KBM-7 (cell line): ENCODE measurements around the gene STAC2.
A peak's percentile ranks its signal among the peaks of the same experiment; 100 is the strongest.

Experiments used
- DNase-seq: peaks from one replicate; pipeline ENCODE4 v3.0.0-alpha.2; 2015
- in situ Hi-C: fragments of 300-500 bp; cut with MboI; formaldehyde crosslinking; loops from 2 replicates; pipeline ENCODE4 v1.14.3; 2020; ENCODE audit warnings: low sequenced_read_pairs, low pct_unique_long_range_greater_than_20kb, mixed read lengths

The STAC2 gene

DNA sequence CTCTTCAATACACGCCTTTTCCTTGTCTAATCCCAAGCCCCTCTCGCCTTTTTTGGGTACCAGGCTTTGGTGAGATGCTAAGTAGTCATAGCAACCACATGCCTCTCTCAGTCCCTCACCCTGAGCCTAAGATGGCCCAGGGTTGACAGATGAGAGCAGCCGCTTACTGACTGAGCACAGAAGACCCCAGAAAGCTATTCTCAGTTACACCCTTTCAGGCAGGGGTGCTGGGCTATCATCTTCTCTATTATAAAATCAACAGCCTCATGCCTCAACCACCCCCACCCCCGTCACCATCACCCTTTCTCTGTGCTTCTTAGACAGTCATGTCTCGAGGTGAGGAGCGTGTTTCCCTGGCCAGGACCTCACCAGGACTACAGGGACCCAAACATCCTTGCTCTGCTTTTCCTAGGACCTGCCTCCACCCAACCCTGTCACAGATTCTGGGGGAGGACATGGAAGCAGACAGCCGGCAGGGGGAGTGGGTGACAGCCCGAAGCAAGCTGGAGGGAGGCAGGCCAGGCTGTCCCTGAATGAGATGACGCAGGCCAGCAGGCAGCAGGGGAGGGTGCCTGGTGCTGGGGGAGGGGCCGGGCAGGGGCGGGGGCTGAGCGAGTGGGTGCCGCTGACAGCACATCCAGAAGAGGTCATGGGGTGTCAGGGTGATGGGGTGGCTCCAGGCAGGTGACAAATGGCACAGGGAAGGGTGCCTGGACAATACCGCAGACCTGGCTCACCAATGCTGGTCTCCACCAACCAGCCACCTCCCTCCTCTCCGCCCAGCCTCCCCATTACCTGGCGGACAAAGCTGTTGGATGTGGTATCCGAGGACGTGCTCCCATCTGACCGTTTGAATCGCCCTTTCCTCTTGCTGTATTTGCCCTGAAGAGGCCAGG is 31.4 kb downstream of the STAC2 start:
- DNase-seq = no peak
- in situ Hi-C loops = no loop called here

DNA sequence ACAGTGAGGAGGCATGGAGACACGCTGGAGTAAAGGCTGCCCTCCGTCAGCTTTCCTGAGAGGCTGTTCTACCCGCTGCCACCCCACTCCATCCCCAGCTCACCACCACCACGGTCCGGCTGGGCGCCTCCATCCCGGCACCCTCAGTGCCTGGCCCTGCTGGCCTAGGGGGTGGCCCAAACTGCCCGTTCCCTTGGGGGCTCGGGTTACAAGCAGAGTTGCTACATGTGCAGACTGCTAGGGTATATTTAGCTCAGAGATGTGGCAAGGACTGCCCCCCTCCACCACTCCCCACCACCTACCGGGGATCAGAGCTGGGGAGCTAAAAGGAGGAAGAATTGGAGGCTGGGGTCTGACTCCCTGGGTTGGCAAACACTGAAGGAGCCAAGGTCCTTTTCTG is 32.4 kb downstream of the STAC2 start:
- no peak for DNase-seq
- in situ Hi-C loops = no loop called here

DNA sequence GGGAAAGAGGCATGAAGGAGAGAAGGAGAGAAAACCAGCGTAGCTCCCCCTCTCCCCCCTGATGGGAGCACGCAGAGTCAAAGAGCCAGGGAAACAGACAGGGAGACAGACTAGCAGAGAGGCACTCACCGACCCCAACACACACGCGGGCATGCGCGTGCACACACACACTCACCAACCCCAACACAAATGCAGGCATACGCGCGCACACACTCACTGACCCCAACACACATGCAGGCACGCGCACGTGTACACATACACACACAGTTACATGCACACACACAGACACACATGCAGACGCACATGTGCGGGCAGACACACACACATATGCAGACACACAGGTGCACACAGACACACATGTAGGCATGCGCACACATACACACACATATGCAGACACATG is 32.8 kb downstream of the STAC2 start:
- in situ Hi-C loops = no loop called here

DNA sequence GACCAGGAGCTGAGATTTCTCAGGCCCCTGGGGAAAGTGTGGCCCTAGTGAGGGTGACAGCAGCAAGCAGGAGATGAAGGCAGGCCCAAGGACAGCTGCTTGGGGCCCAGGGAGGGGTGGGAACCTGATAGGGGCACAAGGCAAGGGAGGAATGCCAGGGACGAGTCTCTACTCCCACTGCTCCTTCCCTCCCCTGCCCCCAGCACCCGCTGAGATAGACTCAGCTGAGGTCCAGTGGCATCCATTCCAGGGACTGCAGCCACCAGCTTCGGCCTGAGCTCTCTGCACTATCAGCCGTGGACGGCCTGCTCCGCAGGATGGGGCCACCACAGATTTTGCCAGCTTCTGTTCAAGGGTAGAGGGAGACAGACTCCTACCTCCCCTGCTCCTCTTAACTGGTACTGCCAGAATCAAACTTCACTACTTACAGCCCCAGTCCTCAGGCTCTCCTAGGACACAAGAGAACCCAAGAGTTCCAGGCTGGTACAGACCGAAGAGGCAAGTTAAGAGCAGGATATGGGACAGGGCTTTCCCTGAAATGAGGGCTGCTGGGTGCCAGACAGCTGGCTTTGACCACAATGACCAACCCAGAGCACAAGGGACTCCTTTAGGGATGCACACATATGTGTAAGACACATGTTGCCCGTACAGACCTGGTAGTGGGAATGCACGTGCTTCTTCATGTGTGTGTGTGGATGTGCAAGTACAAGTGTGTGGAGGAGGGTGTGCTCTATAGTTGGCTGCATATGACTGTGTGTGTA is 33.8 kb downstream of the STAC2 start:
- no peak for DNase-seq
- in situ Hi-C loops = no loop called here

More for the DNA sequence above, 32.8 kb downstream of the STAC2 start:
- DNase-seq = no peak

DNA sequence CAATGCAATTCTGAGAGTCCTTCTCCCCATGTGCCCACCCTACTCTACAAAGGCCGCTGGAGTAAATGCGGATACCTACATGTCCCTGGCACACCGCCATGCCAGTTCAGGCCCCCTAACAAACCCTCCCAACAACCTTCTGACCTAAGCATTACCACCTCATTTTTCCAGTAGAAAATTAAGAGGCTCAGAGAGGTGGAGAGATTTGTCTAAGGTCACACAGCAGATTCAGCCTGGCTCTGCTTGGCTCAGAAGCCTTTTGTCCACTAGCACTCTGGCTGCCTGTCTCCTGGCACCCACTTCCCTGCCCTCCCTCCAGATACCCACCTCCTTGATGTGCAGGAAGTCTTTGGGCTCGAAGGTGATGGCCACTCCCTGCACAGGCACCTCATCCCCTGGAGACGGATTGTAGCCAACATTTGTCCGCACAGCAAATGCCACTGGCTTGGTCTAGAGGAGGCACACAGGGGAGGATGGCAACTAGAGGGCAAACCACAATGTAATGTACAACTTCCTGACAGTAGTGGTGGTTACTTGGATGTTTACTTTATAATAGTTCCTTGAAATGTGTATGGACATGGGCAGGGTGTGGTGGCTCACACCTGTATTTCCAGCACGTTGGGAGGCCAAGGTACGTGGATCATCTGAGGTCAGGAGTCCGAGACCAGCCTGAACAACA is 38.5 kb downstream of the STAC2 start:
- no peak for DNase-seq
- in situ Hi-C loops = no loop called here

DNA sequence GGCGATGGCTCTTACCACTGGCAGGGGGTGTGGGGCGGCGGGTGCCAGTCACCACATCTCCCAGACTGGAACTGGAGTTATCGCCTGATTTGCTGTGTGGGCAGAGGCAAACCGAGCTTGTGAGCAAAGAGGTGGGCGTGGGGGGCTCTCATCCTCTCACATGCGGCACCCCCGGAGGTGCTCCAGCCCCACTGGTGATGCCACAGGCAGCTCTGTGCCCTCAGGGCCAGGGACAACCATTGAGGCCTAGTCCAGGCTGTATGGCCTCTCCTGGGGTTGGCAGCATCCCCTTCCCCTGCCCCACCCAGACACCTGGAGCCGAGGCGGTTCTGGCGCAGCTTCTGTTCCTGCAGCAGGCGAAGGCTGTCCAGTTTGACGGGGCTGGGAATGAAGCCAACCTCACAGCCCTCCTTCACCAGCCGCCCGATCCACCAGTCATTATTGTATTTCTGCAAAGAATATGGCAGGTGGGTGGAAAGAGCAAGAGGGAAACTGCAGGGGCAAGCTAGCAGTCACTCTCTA is 39.2 kb downstream of the STAC2 start:
- DNase-seq = no peak
- in situ Hi-C loops = no loop called here

DNA sequence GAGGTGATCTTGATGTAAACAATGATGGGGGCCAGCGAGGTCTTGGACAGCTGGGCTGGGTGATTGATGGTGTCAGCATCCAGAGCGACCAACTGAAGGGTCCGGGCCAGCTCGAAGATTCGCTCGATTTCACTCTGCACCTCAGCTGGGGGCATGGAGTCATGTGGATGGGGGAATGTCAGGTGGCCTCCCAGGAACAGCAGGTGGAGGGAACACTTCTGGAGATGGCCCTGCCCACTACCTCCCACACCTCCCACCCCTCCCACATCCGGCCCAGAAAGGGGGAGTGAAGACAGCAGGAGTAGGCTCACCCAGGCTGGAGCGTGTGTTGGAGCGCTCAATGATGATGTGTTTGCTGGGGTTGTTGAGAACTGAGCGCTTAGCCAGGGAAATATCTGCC is 42.0 kb downstream of the STAC2 start:
- in situ Hi-C loops = no loop called here
- no peak for DNase-seq

DNA sequence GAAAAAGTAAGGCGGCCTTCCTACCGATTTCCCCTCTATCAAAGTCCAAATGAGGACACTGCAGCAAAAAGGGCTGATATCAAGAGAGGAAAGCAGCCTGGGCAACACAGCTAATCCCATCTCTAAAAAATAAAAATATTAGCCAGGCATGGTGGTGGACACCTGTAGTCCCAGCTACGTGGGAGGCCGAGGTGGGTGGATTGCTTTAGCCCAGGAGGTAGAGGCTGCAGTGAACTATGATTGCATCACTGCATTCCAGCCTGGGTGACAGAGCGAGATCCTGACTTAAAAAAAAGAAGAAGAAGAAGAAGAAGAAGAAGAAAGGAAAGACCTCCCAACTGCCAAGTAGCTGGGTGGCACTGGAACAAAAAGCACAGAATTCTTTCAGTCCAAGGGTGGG is 42.7 kb downstream of the STAC2 start:
- no peak for DNase-seq
- in situ Hi-C loops = no loop called here

DNA sequence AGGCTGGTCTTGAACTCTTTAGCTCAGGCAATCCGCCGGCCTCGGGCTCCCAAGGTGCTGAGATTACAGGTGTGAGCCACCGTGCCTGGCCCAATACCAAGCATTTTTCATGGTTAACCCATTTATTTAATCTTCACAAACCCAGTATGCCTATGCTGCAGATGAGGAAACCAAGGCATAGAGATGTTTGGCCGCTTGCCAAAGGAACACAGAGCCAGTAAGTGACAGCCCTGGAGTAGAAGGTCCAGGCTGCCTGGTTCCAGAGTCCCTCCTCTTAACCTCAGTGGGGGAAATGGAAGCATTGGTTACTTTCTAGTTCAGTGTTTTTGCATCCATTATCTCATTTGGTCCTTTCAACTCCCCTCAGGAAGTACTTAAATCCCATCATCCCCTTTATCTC is 44.4 kb downstream of the STAC2 start:
- DNase-seq = no peak
- in situ Hi-C loops = no loop called here

DNA sequence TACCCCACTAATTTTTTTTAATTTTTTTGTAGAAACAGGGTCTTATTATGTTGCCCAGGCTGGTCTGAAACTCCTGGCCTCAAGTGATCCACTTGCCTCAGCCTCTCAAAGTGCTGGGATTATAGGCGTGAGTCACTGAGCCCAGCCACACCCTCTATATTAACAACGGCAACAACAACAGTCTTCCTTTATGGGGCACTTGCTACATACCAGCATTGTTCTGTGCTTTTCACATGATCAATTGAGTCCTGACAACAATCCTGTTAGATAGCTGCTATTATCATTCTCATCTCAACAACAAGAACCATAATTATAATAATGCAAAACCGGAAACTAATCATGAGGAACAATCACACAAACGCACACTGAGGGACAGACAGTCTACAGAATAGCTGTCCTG is 47.2 kb downstream of the STAC2 start:
- DNase-seq = no peak
- in situ Hi-C loops = no loop called here

DNA sequence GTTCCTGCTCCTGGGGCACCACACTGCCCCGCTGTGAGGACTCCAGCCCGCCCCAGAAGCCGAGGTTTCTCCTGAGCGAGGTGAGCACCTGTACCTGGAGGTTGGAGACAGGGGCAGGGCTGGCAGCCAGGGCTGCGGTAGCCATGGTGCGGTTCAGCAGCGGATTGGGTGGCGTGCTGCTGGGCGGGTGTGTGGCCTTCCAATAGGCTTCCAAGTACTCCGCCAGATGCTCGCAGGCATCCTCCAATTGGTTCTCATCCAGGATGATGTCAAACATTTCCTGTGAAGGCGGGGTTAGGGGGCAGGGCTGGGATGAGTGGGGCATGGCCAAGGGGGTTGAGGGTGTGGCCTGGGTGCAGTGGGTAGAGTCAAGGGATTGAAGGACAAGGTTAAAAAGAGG is 48.5 kb downstream of the STAC2 start:
- DNase-seq = no peak
- in situ Hi-C loops = no loop called here

DNA sequence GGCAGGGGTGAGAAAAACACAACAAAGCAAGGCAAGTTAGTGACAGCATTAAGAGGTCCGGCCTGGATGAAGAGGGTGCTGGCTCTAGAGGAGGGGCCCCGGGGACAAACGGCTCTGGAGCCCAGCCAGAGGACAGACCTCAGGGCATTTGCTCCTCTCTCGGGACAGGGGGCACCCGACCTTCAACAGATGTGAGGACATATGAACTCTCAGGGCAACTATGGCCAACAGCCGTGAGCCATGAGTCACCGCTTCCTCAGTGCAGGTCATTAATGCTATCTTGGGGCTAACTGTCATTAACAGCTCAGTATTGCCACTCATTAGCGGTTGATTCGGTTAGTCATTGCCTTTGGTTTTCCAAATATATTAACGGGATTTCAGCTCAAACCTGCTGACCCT is 50.1 kb downstream of the STAC2 start:
- in situ Hi-C loops = no loop called here
- DNase-seq = no peak

DNA sequence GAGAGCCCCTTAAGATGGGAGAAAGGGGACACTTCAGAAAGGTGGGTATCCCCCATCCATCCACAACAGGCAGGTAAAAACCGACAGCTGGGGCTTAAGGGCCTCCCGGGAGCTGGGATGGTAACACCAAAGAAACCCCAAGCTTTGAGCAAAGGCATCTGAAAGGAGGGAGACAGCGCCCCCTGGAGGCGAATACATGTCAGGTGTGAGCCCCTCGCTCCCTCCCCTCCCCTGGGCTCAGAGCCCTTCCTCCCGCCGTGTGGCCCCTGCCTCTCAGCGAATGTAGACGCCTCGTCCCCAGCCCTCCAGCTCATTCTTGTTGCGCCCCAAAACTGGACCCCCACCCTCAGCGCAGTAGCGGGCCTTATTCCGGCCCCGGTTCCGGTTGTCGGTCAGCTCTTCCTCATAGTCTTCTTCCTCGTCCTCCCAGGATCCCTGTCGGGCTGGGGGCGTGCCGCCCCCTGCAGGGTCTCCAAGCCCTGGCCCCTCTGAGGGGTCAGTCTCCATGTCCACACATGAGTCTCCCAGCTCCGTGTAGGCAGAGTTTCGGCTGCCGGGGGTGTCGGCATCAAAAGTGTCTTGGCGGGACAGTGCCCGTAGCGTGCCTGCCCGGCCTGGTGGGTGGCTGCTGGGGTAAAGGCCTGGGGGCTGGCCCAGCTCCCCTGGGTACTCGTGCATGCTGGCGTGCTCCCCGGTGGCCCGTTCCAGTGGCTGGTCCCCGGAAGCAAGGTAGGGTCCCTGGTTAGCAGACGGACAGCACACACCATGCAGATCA is 50.6 kb downstream of the STAC2 start:
- in situ Hi-C loops = loop anchor here (25.0 kb wide), 1 partner anchor 188 kb away; no protein-coding TSS in a partner anchor

DNA sequence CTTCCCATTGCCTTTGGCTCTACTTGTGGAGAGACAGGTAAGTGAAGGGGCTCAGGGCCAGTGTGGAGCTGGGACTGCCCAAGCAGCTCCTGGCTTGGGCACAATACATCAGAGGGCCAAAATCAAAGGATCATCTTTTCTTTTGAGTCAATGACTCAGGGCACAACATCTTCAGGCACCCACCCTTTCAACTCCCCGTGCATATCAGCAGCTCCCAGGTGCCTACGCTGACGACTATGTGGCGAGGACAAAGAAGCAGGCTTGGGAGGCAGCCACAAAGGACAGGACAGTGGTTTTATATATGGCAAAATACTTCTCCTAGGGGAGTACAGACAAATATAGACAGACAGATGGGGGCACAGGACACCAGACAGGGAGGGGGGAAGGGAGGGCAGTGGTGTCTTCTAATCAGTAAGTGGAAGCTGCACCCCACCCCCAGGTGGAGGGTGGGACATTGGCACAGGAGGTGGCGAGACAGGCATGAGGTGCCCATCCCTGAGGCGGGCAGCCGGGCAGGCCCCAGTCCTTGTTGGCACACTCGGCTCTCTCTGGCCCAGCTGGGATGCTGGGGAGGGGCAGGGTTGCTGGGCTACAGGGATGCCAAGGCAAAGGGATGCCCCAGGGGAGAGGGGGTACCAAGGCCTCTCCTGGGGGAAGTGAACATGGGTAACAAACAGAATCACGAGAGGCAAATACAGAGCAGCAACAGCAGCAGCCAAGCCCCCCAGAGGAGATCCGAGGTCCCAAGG is 52.0 kb downstream of the STAC2 start:
- in situ Hi-C loops = loop anchor here (25.0 kb wide), 1 partner anchor 186 kb away; no protein-coding TSS in a partner anchor
- no peak for DNase-seq

More for the DNA sequence above, 50.6 kb downstream of the STAC2 start:
- peak; percentile 77 for DNase-seq

DNA sequence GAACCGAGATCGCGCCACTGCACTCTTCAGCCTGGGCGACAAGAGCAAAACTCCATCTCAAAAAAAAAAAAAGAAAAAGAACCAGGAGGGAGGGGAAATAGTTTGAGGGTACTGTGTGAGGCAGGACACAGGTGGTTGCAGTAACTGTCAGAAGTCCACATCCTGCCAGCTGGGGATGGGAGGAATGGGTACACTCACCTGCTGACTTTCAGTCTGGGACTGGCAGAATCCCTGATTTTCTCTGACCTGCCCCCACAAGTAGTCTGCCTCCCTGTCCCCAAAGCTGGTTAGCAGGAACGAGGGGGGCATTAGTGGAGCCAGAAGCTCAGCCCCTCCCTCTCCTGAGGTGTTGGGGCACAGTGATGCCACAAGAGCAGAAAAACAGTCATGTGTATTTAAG is 52.7 kb downstream of the STAC2 start:
- no peak for DNase-seq
- in situ Hi-C loops = loop anchor here (25.0 kb wide), 1 partner anchor 186 kb away; no protein-coding TSS in a partner anchor

DNA sequence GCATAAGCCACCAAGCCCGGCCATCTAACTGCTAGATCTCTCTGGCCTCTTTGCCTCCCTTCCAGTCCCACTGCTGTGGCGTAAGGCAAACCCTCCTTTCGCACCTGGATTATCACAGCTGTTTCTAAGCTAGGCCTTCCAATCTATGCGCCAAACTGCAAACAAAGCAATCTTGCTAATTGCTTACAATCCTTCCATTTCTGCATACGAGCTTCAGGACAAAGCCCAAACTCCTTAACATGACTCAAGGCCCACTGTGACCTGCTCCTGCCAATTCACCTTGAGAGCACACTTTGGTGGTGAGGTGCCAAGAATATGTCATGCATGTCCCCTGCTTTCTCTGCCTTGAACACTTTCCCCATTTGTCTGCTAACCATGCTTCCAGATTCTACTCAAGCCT is 53.8 kb downstream of the STAC2 start:
- in situ Hi-C loops = loop anchor here (25.0 kb wide), 1 partner anchor 185 kb away; no protein-coding TSS in a partner anchor
- no peak for DNase-seq

DNA sequence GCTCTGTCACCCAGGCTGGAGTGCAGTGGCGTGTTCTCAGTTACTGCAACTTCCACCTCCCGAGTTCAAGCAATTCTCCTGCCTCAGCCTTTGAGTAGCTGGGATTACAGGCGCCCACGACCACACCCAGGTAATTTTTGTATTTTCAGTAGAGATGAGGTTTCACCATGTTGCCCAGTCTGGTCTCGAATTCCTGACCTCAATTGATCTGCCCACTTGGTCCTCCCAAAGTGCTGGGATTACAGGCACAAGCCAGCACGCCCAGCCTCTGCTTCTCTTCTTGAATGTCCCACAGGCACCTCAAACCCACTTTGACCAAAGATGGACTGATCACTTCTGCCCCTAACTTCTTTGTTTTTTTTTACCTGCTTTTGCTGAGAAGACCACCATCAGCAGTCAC is 55.2 kb downstream of the STAC2 start:
- in situ Hi-C loops = loop anchor here (25.0 kb wide), 1 partner anchor 183 kb away; no protein-coding TSS in a partner anchor
- no peak for DNase-seq

DNA sequence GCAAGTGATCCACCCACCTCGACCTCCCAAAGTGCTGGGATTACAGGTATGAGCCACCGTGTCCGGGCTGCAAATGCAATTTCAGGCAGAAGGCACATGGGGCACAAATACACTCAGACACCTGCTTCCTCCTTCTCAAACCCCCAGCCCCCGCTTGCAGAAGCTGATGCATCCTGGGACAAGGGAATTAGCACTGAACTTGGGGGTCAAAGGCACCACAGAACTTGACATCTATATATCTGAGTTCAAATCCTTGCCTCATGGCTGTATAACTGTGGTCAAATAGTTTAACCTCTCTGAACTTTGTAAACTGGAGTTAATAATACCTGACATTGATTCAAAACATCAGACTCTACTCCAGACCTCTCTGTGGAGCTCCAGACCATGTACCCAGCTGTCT is 55.6 kb downstream of the STAC2 start:
- in situ Hi-C loops = loop anchor here (25.0 kb wide), 1 partner anchor 183 kb away; no protein-coding TSS in a partner anchor
- DNase-seq = peak; percentile 53
